ENCODE measurements around the gene PROKR1.

- no peak for TF ChIP-seq CTCF (IDR thresholded peaks at IDR 0.05)
- no peak for TF ChIP-seq ZFX (IDR thresholded peaks at IDR 0.05; ENCODE audit: borderline replicate concordance)
Measured at GRCh38 chr2:68603059-68603458, 40.3 kb upstream of the PROKR1 start.
